ENCODE measurements around the gene RXFP1.
A peak's percentile ranks its signal among the peaks of the same experiment; 100 is the strongest.

Gene RXFP1

GRCh38 chr4:158669310-158669709 lies 147.6 kb downstream of the RXFP1 start:
- Histone ChIP-seq H3K79me2 (ENCODE audit: insufficient read depth, low read length) (peaks cover 66% of the 10 kb centered on the region), H3K27ac (ENCODE audit: low read length) (no peak overlapping the region), H3K4me3 (ENCODE audit: low read depth in 1 of 2, low read length in 2 of 2) (no peak overlapping the region), H3K9me3 (ENCODE audit: insufficient read depth, low read length, severe bottlenecking) (no peaks in the 10 kb centered on the region), H3K27me3 (ENCODE audit: insufficient read depth, low read length, poor library complexity) (no peaks in the 10 kb centered on the region), H2AFZ (ENCODE audit: low read depth, low read length) (no peak overlapping the region), H3K9ac (ENCODE audit: low read depth, low read length) (no peak overlapping the region), H3K4me1 (ENCODE audit: insufficient read depth, low read length) (peaks cover 36% of the 10 kb centered on the region), H3K4me2 (ENCODE audit: insufficient read depth, low read length) (peak overlapping the region; percentile 78; the same call in 1 of the 2 replicates), H3K36me3 (ENCODE audit: insufficient read depth, low read length) (peaks cover 28% of the 10 kb centered on the region), H4K20me1 (ENCODE audit: insufficient read depth, low read length) (peaks cover 22% of the 10 kb centered on the region; the same call in 1 of the 2 replicates)
- TF ChIP-seq EZH2 (IDR thresholded peaks at IDR 0.05; ENCODE audit: borderline replicate concordance, low read depth, low read length, severe bottlenecking) (no peak), CTCF (IDR thresholded peaks at IDR 0.05; ENCODE audit: borderline replicate concordance, extremely low read depth, low read length, poor library complexity, severe bottlenecking) (no peak)
- ATAC-seq (ENCODE audit: insufficient read depth, low read depth) (no peak), DNase-seq (no peak)

GRCh38 chr4:158670975-158671664 lies 149.4 kb downstream of the RXFP1 start:
- Histone ChIP-seq H2AFZ (ENCODE audit: low read depth, low read length) (peak overlapping the region; percentile 72), H3K9me3 (ENCODE audit: insufficient read depth, low read length, severe bottlenecking) (no peaks in the 10 kb centered on the region), H3K4me2 (ENCODE audit: insufficient read depth, low read length) (peak overlapping the region; percentile 78), H3K27me3 (ENCODE audit: insufficient read depth, low read length, poor library complexity) (no peaks in the 10 kb centered on the region), H3K4me3 (ENCODE audit: low read depth in 1 of 2, low read length in 2 of 2) (peak overlapping the region; percentile 60 to 86), H3K4me1 (ENCODE audit: insufficient read depth, low read length) (peaks cover 39% of the 10 kb centered on the region), H3K9ac (ENCODE audit: low read depth, low read length) (peak overlapping the region; percentile 82), H4K20me1 (ENCODE audit: insufficient read depth, low read length) (peaks cover 22% of the 10 kb centered on the region; the same call in 1 of the 2 replicates), H3K79me2 (ENCODE audit: insufficient read depth, low read length) (peaks cover 66% of the 10 kb centered on the region), H3K36me3 (ENCODE audit: insufficient read depth, low read length) (peaks cover 16% of the 10 kb centered on the region), H3K27ac (ENCODE audit: low read length) (peak overlapping the region; percentile 90)
- DNase-seq (peak; percentile 62), ATAC-seq (ENCODE audit: insufficient read depth, low read depth) (peak; percentile 20)
- TF ChIP-seq CTCF (IDR thresholded peaks at IDR 0.05; ENCODE audit: borderline replicate concordance, extremely low read depth, low read length, poor library complexity, severe bottlenecking): no peak

DNA sequence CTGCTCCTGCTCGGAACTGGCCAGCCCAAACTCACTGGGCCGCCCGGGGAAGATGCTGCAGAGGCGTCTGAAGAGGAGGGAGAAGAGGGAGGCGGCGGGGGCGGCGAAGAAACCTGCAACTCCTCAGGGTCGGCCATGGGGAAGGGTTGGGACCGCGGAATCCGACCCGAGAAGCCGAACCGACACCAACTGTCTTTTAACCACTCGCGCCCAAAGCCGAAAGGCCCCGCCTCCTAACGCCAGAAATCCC lies 149.9 kb downstream of the RXFP1 start, which contains the start of gene C4orf46:
Gene C4orf46 (minus strand): TSS at position 223 of the 250 bp plus-strand sequence. CDS start 86 bp downstream, at position 137.
- Histone ChIP-seq H3K9me3 (ENCODE audit: insufficient read depth, low read length, severe bottlenecking) (no peaks in the 10 kb centered on the region), H3K9ac (ENCODE audit: low read depth, low read length) (peak within 1 kb of the TSS; percentile 82), H3K27ac (ENCODE audit: low read length) (peak within 1 kb of the TSS; percentile 90), H4K20me1 (ENCODE audit: insufficient read depth, low read length) (peaks cover 22% of the 10 kb centered on the region; the same call in 1 of the 2 replicates), H3K27me3 (ENCODE audit: insufficient read depth, low read length, poor library complexity) (no peaks in the 10 kb centered on the region), H3K4me1 (ENCODE audit: insufficient read depth, low read length) (peaks cover 39% of the 10 kb centered on the region), H2AFZ (ENCODE audit: low read depth, low read length) (peak within 1 kb of the TSS; percentile 95), H3K79me2 (ENCODE audit: insufficient read depth, low read length) (peaks cover 67% of the 10 kb centered on the region), H3K4me3 (ENCODE audit: low read depth in 1 of 2, low read length in 2 of 2) (peak within 1 kb of the TSS; percentile 72 to 86), H3K4me2 (ENCODE audit: insufficient read depth, low read length) (peak within 1 kb of the TSS; percentile 83), H3K36me3 (ENCODE audit: insufficient read depth, low read length) (peaks cover 12% of the 10 kb centered on the region)
- ATAC-seq (ENCODE audit: insufficient read depth, low read depth) (no peak), DNase-seq (no peak)
- TF ChIP-seq CTCF (IDR thresholded peaks at IDR 0.05; ENCODE audit: borderline replicate concordance, extremely low read depth, low read length, poor library complexity, severe bottlenecking): no peak
- TF ChIP-seq EZH2 (IDR thresholded peaks at IDR 0.05; ENCODE audit: borderline replicate concordance, low read depth, low read length, severe bottlenecking): no peak

All from DND-41 (cell line).